Gastroesophageal sphincter (tissue), 4 donors: ENCODE results near the gene TNFRSF6B. TPM values are rescaled to one million over a fixed set of nuclear protein-coding genes. Genes with fewer than 3 reads are reported as not detected.

ENCODE experiments used
- ATAC-seq: fragments of 150-250 bp; one replicate; pipeline ENCODE4 v1.9.1; 2016; ENCODE audit warnings: mild to moderate bottlenecking, moderate library complexity
- H3K27ac ChIP-seq, 4 donors: fragments of 200-600 bp; sonication (generic) in 3 of 4; 1 replicate in 3 of 4; 2 replicates in 1 of 4; pipeline ENCODE4 v1.5.1; 2016 to 2019
- H3K27me3 ChIP-seq: fragments of 200-600 bp; sonication (generic); one replicate; pipeline ENCODE4 v1.5.1; 2019
- H3K36me3 ChIP-seq, 2 donors: fragments of 200-600 bp; sonication (generic); one replicate each; pipeline ENCODE4 v1.5.1; 2019; ENCODE audit warnings: control low read depth in 1 of 2
- H3K4me1 ChIP-seq, 3 donors: fragments of 200-600 bp; sonication (generic); 1 replicate in 2 of 3; 2 replicates in 1 of 3; pipeline ENCODE4 v1.5.1; 2016 to 2019; ENCODE audit warnings: control low read depth in 2 of 3
- H3K4me3 ChIP-seq, 2 donors: fragments of 200-600 bp; sonication (generic); one replicate each; pipeline ENCODE4 v1.5.1; 2019; ENCODE audit warnings: mild to moderate bottlenecking in 1 of 2, moderate library complexity in 1 of 2
- H3K9me3 ChIP-seq, 3 donors: fragments of 200-600 bp; sonication (generic); one replicate each; pipeline ENCODE4 v1.5.1; 2017 to 2019; ENCODE audit warnings: control low read depth in 2 of 3
- EP300 ChIP-seq: sonication (generic); formaldehyde crosslinking; IDR thresholded peaks from one replicate; pipeline ENCODE4 v1.6.1; 2017; ENCODE audit warnings: antibody characterized with exemption, mild to moderate bottlenecking
- POLR2A ChIP-seq, 2 donors: fragments of 450-650 bp; IDR thresholded peaks; one replicate each; pipeline ENCODE4 v1.6.1; 2017; ENCODE audit warnings: antibody characterized with exemption in 2 of 2, mild to moderate bottlenecking in 2 of 2, moderate library complexity in 1 of 2
- POLR2AphosphoS5 ChIP-seq: sonication (generic); formaldehyde crosslinking; IDR thresholded peaks from one replicate; pipeline ENCODE4 v1.6.1; 2017; ENCODE audit warnings: antibody characterized with exemption
- WGBS, 2 donors: methylation state at CpG; one replicate each; pipeline ENCODE4 v1.1.5; 2018; ENCODE audit warnings: low coverage in 1 of 2; 5-methylcytosine and 5-hydroxymethylcytosine counted together
- total RNA-seq, 4 donors: library from RNA; depleted of rRNA; stranded (reverse); fragments of >200 nt; gene quantifications; one replicate each; pipeline ENCODE4 v1.1.0, GENCODE V29; 2016
- TF ChIP-seq, protein P1 (sequence below), 4 experiments: fragments of 200-600 bp in 2 of 4; fragments of 450-650 bp in 2 of 4; sonication (generic) in 1 of 4; IDR thresholded peaks; one replicate each; pipeline ENCODE4 v1.5.1; 2017 to 2019; ENCODE audit warnings: antibody characterized with exemption in 4 of 4, mild to moderate bottlenecking in 2 of 4, moderate library complexity in 2 of 4

Gene TNFRSF6B
- total RNA-seq, 4 donors from 2014 or later = 8.9 to 27.8 (median 15.4) TPM

- Histone ChIP-seq H3K4me3 (no peak overlapping the region), H3K27ac (peak overlapping the region in 1 of 4 donors; percentile 27), H3K27me3 (no peaks in the 10 kb centered on the region), H3K9me3 (no peaks in the 10 kb centered on the region), H3K4me1 (peaks cover 0 to 40% (median 22%) of the 10 kb centered on the region in 3 donors), H3K36me3 (peaks cover 0 to 36% of the 10 kb centered on the region in 2 donors)
- no peak for ATAC-seq
- TF ChIP-seq POLR2A (IDR thresholded peaks at IDR 0.05) (no peak), EP300 (no peak), POLR2AphosphoS5 (no peak)
- TF ChIP-seq, protein P1, sequence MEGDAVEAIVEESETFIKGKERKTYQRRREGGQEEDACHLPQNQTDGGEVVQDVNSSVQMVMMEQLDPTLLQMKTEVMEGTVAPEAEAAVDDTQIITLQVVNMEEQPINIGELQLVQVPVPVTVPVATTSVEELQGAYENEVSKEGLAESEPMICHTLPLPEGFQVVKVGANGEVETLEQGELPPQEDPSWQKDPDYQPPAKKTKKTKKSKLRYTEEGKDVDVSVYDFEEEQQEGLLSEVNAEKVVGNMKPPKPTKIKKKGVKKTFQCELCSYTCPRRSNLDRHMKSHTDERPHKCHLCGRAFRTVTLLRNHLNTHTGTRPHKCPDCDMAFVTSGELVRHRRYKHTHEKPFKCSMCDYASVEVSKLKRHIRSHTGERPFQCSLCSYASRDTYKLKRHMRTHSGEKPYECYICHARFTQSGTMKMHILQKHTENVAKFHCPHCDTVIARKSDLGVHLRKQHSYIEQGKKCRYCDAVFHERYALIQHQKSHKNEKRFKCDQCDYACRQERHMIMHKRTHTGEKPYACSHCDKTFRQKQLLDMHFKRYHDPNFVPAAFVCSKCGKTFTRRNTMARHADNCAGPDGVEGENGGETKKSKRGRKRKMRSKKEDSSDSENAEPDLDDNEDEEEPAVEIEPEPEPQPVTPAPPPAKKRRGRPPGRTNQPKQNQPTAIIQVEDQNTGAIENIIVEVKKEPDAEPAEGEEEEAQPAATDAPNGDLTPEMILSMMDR (IDR thresholded peaks at IDR 0.05) = no peak
- WGBS, 2 donors = no CpG with 5 or more reads among the region's 10 CpGs
Observed at GRCh38 chr20:63693083-63693732, 3.2 kb upstream of the TNFRSF6B start.

- Histone ChIP-seq H3K9me3 (no peaks in the 10 kb centered on the region), H3K4me1 (peaks cover 0 to 40% (median 24%) of the 10 kb centered on the region in 3 donors), H3K27ac (no peak overlapping the region), H3K27me3 (no peaks in the 10 kb centered on the region), H3K36me3 (peaks cover 0 to 36% of the 10 kb centered on the region in 2 donors), H3K4me3 (no peak overlapping the region)
- ATAC-seq = no peak
- no peak for TF ChIP-seq EP300
- TF ChIP-seq POLR2A (IDR thresholded peaks at IDR 0.05) = no peak
- WGBS, 2 donors = 90 to 100% methylated on average over 1 to 2 of the region's 21 CpGs
Observed at GRCh38 chr20:63693733-63694583, 2.5 kb upstream of the TNFRSF6B start.

DNA sequence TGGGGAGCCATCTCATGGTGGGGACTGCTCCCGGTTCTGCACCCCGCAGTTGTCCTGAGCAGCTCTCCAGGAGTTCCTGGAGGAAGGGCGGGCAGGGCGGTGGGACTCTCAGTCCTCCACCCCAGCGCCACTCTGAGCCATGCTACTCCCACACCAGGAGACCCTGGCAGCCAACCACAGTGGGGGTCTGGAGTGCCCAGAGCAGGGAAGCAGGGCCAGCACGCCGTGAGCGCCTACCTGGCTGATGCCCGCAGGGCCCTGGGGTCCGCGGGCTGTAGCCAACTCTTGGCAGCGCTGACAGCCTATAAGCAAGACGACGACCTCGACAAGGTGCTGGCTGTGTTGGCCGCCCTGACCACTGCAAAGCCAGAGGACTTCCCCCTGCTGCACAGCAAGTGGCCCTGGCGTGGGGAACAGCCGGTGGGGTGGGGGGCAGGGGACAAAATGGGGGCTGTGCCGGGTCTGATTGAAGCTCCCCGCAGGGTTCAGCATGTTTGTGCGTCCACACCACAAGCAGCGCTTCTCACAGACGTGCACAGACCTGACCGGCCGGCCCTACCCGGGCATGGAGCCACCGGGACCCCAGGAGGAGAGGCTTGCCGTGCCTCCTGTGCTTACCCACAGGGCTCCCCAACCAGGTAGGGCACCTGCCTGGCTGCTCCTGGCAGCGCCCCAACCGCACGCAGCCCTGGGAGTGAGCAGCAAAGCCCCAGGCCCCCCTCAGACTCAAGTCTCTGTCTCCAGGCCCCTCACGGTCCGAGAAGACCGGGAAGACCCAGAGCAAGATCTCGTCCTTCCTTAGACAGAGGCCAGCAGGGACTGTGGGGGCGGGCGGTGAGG is 1.6 kb upstream of the TNFRSF6B start:
- H3K27me3 ChIP-seq = no peaks in the 10 kb centered on the region
- peaks cover 0 to 40% of the 10 kb centered on the region in 2 donors for H3K36me3 ChIP-seq
- no peak for ATAC-seq
- no peaks in the 10 kb centered on the region for H3K9me3 ChIP-seq
- WGBS, 2 donors = 100% methylated on average over 3 of the region's 37 CpGs; no CpG with 5 or more reads in 1 of the 2 donors
- no peak overlapping the region for H3K27ac ChIP-seq
- H3K4me1 ChIP-seq = peaks cover 0 to 42% (median 33%) of the 10 kb centered on the region in 3 donors
- TF ChIP-seq EP300 = no peak
- no peak for TF ChIP-seq POLR2A (IDR thresholded peaks at IDR 0.05)
- TF ChIP-seq POLR2AphosphoS5 = no peak
- H3K4me3 ChIP-seq = no peak overlapping the region

DNA sequence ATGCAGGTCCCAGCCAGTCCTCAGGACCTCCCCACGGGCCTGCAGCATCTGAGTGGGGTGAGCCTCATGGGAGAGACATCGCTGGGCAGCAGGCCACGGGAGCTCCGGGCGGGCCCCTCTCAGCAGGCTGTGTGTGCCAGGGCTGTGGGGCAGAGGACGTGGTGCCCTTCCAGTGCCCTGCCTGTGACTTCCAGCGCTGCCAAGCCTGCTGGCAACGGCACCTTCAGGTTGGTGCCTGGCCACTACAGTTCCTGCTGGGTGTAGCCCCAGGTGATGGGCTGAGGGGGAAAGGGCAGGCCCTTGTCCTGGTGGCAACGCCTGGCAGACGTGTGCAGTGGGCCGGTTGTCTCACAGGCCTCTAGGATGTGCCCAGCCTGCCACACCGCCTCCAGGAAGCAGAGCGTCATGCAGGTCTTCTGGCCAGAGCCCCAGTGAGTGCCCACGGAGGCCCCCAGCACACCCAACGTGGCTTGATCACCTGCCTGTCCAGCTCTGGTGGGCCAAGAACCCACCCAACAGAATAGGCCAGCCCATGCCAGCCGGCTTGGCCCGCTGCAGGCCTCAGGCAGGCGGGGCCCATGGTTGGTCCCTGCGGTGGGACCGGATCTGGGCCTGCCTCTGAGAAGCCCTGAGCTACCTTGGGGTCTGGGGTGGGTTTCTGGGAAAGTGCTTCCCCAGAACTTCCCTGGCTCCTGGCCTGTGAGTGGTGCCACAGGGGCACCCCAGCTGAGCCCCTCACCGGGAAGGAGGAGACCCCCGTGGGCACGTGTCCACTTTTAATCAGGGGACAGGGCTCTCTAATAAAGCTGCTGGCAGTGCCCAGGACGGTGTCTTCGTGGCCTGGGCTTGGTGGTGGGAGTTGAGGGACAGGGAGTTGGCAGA is 787 bp upstream of the TNFRSF6B start:
- peaks cover 0 to 51% (median 33%) of the 10 kb centered on the region in 3 donors for H3K4me1 ChIP-seq
- no CpG with 5 or more reads among the region's 25 CpGs for WGBS, 2 donors
- TF ChIP-seq POLR2A (IDR thresholded peaks at IDR 0.05) (no peak), POLR2AphosphoS5 (no peak), EP300 (no peak)
- TF ChIP-seq, protein P1 (IDR thresholded peaks at IDR 0.05) = no peak

DNA sequence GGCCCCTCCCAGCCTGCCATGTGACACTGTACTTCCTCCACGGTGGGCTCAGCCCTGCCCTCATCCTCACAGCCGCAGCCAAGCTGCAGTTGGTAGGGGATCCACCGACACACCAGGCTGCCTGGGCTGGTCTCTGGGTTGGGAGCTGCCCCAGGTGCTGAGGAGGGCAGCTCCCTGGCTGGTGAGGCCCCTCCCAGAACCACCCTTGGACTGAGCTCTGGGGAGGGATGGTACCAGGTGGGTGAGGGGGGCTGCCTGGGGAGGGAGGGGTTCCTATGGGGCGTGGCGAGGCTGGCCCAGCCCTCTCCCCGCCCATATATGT is 185 bp upstream of the TNFRSF6B start:
- no CpG with 5 or more reads among the region's 6 CpGs for WGBS, 2 donors
- Histone ChIP-seq H3K4me3 (peak overlapping the region in 1 of 2 donors; percentile 39), H3K27me3 (no peaks in the 10 kb centered on the region), H3K9me3 (no peaks in the 10 kb centered on the region), H3K4me1 (peaks cover 0 to 55% (median 33%) of the 10 kb centered on the region in 3 donors), H3K36me3 (peaks cover 0 to 51% of the 10 kb centered on the region in 2 donors), H3K27ac (peak overlapping the region in 3 of 4 donors; percentile 2 to 22 (median 19))
- no peak for ATAC-seq
- TF ChIP-seq, protein P1 (IDR thresholded peaks at IDR 0.05) = no peak

More for the DNA sequence above, 787 bp upstream of the TNFRSF6B start:
- Histone ChIP-seq H3K4me3 (no peak overlapping the region), H3K9me3 (no peaks in the 10 kb centered on the region), H3K36me3 (peaks cover 0 to 47% of the 10 kb centered on the region in 2 donors), H3K27ac (peak overlapping the region in 2 of 4 donors; percentile 2 to 22), H3K27me3 (no peaks in the 10 kb centered on the region)
- ATAC-seq = no peak
